HepG2 (cell line): ENCODE results near the gene AGBL3. TPM values are rescaled to one million over a fixed set of nuclear protein-coding genes. Genes with fewer than 3 reads are reported as not detected.
A peak's percentile ranks its signal among the peaks of the same experiment; 100 is the strongest.

Experiments
- ATAC-seq: fragments of 200-7000 bp; cut with Tn5 transposase; 3 replicates; pipeline ENCODE4 v1.9.1; 2020; ENCODE audit warnings: mild to moderate bottlenecking, moderate library complexity
- BruUV-seq: library from RNA; stranded (reverse); fragments of 400-500 nt; replicated peaks from 2 replicates; lab custom pipeline; 2021; lab: Mats Ljungman, UMichigan
- CTCF ChIA-PET: fragments of 300-600 bp; formaldehyde crosslinking; extraction: SDS; loops from one replicate; lab custom pipeline; 2021; ENCODE audit warnings: low total read pairs, inconsistent platforms, low intra/inter-chr PET ratio; lab: Yijun Ruan, JAX
- POLR2A ChIA-PET: fragments of 350-600 bp; sonication (Branson Sonifier 250); formaldehyde crosslinking; loops from one replicate; lab custom pipeline; 2020; ENCODE audit warnings: antibody characterized with exemption, inconsistent platforms; lab: Yijun Ruan, JAX
- DNase-seq: peaks from one replicate; pipeline ENCODE4 v3.0.0-alpha.2; 2015; ENCODE audit warnings: low spot score
- FAIRE-seq: peaks from 3 replicates; lab custom pipeline; 2011; peaks lifted over from hg19 to GRCh38; lab: Jason Lieb, UNC
- H2AFZ ChIP-seq: one replicate; pipeline ENCODE4 v1.6.1; 2011; ENCODE audit warnings: low read length, inconsistent platforms
- H3K27ac ChIP-seq: fragments of 300-600 bp; 3 replicates; pipeline ENCODE4 v1.8.0; 2011; ENCODE audit warnings: mixed run types, mild to moderate bottlenecking, mixed read lengths, low read length, inconsistent platforms; ENCODE audit not compliant: insufficient read depth; ENCODE audit errors: extremely low read length
- H3K27me3 ChIP-seq, 2 experiments: fragments of 200-600 bp in 1 of 2; 2 replicates in 1 of 2; 3 replicates in 1 of 2; pipeline versions ENCODE4 v1.6.0 to v1.8.0; 2011; ENCODE audit warnings: low read length in 2 of 2, mild to moderate bottlenecking in 2 of 2, moderate library complexity in 2 of 2, inconsistent platforms in 1 of 2; ENCODE audit not compliant: insufficient read depth in 2 of 2, control insufficient read depth in 1 of 2
- H3K36me3 ChIP-seq, 2 experiments: fragments of 200-600 bp in 1 of 2; replicated peaks in 1 of 2; 2 replicates in 1 of 2; 3 replicates in 1 of 2; pipeline versions ENCODE4 v1.5.1 to v1.8.0; 2011; ENCODE audit warnings: low read length in 2 of 2, inconsistent platforms in 1 of 2; ENCODE audit not compliant: insufficient read depth in 2 of 2, control insufficient read depth in 1 of 2
- H3K4me1 ChIP-seq: 2 replicates; pipeline ENCODE4 v1.5.1; 2012; ENCODE audit warnings: low read length, inconsistent platforms; ENCODE audit not compliant: insufficient read depth
- H3K4me2 ChIP-seq: 2 replicates; pipeline ENCODE4 v1.6.0; 2011; ENCODE audit warnings: low read depth, low read length, inconsistent platforms
- H3K4me3 ChIP-seq, 3 experiments: fragments of 200-600 bp in 1 of 3; sonication (generic), shearing (Covaris generic) in 1 of 3; replicated peaks in 1 of 3; 2 replicates each; pipeline ENCODE4 v1.5.1; 2011 to 2016; ENCODE audit warnings: low read length in 3 of 3, inconsistent platforms in 2 of 3, low read depth in 2 of 3, mild to moderate bottlenecking in 2 of 3, control low read depth in 1 of 3, mixed read lengths in 1 of 3; ENCODE audit not compliant: insufficient read depth in 1 of 3
- H3K79me2 ChIP-seq: one replicate; pipeline ENCODE4 v1.6.1; 2011; ENCODE audit warnings: low read length, inconsistent platforms; ENCODE audit not compliant: insufficient read depth
- H3K9ac ChIP-seq: 2 replicates; pipeline ENCODE4 v1.6.0; 2011; ENCODE audit warnings: mild to moderate bottlenecking, low read depth, low read length, inconsistent platforms; ENCODE audit not compliant: insufficient read depth
- H3K9me3 ChIP-seq: 2 replicates; pipeline ENCODE4 v1.5.1; 2012; ENCODE audit warnings: mild to moderate bottlenecking, low read length
- H4K20me1 ChIP-seq: 2 replicates; pipeline ENCODE4 v1.6.0; 2011; ENCODE audit warnings: inconsistent platforms, mild to moderate bottlenecking, low read length, moderate library complexity; ENCODE audit not compliant: insufficient read depth
- KLF11 ChIP-seq: IDR thresholded peaks from 2 replicates; pipeline ENCODE4 v1.6.1; 2016; ENCODE audit warnings: missing compliant biosample characterization
- PITX1 ChIP-seq: sonication (generic); formaldehyde crosslinking; IDR thresholded peaks from 2 replicates; pipeline ENCODE4 v1.5.1; 2020; ENCODE audit warnings: mild to moderate bottlenecking, missing genetic modification reagents
- RBAK ChIP-seq: sonication (generic); formaldehyde crosslinking; IDR thresholded peaks from 2 replicates; pipeline ENCODE4 v1.5.1; 2020; ENCODE audit warnings: mild to moderate bottlenecking, missing genetic modification reagents
- TEAD3 ChIP-seq: optimal IDR thresholded peaks from 2 replicates; pipeline ENCODE3; 2016; ENCODE audit warnings: borderline replicate concordance
- ZFP90 ChIP-seq: sonication (generic); formaldehyde crosslinking; IDR thresholded peaks from 2 replicates; pipeline ENCODE4 v1.8.0; 2022; ENCODE audit warnings: missing genetic modification reagents, mild to moderate bottlenecking, inconsistent platforms, borderline replicate concordance
- ZNF570 ChIP-seq: sonication (generic); formaldehyde crosslinking; IDR thresholded peaks from 2 replicates; pipeline ENCODE4 v1.4.0; 2020; ENCODE audit warnings: mild to moderate bottlenecking, missing genetic modification reagents, borderline replicate concordance
- WGBS: methylation state at CpG from one replicate; pipeline ENCODE4 v1.1.6; 2017; ENCODE audit warnings: low lambda C conversion rate; 5-methylcytosine and 5-hydroxymethylcytosine counted together
- in situ Hi-C: cut with HindIII; loops from 2 replicates; pipeline ENCODE4 v1.10.0; 2017; ENCODE audit warnings: low pct_unique_long_range_greater_than_20kb; ENCODE audit not compliant: extremely low pct_ligation_motif_present
- intact Hi-C: fragments of 100-400 bp; cut with micrococcal nuclease; formaldehyde crosslinking; loops from one replicate; pipeline ENCODE4 v1.10.0; 2022; ENCODE audit not compliant: unreplicated experiment
- polyA plus RNA-seq, 8 experiments: library from polyadenylated mRNA; depleted of rRNA in 3 of 8; stranded (reverse) in 7 of 8; unstranded in 1 of 8; fragments of >200 nt; fragmentation: Illumina TruSeq in 4 of 8; extraction: Trizol in 4 of 8; gene quantifications; 2 replicates each; pipeline versions ENCODE4 v1.2.1 to v1.2.3, GENCODE V29; 2011 to 2016; ENCODE audit warnings: low read depth in 4 of 8, missing spikeins in 1 of 8, mixed read lengths in 1 of 8; ENCODE audit not compliant: insufficient read depth in 1 of 8
- total RNA-seq, 5 experiments: library from RNA; depleted of rRNA; stranded (reverse); fragments of >200 nt; fragmentation: Illumina TruSeq; extraction: Trizol; gene quantifications; 2 replicates each; pipeline ENCODE4 v1.2.3, GENCODE V29; 2016; ENCODE audit warnings: low read depth in 1 of 5
- TF ChIP-seq, protein P1 (sequence below), 2 experiments: sonication (generic) in 1 of 2; formaldehyde crosslinking in 1 of 2; IDR thresholded peaks; 2 replicates each; pipeline versions ENCODE4 v1.5.1 to v1.6.1; 2011 to 2020; ENCODE audit warnings: borderline replicate concordance in 1 of 2, low read depth in 1 of 2, low read length in 1 of 2, mild to moderate bottlenecking in 1 of 2, missing genetic modification reagents in 1 of 2, moderate library complexity in 1 of 2

The AGBL3 gene
- total and polyA plus RNA-seq, 2 of the 13 experiments (the other 11 are each of a cell fraction or from before 2014, with no cell fraction given) = 2.2 to 7.2 TPM

DNA sequence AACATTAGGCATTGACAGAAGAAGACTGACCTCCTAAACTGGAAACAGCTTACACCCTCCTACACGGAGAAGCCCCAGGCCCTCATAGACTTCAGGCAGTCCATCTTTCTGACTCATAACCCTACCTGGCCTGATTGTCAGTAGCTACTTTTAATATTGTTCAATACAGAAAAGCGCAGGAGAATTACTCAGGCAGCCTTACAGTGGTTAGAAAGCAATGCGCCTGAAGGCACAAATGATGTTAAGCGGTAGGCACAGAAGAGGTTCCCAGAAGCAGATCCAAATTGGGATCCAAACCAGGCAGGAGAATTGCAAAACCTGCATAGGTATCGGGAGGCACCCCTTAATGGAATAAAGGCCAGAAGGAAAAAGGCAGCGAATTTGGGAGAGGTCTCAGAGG, 189.6 kb downstream of the AGBL3 start:
- no peak for TF ChIP-seq RBAK
- TF ChIP-seq PITX1 (CRISPR knock-in tag) = no peak
- peaks cover 22% of the 10 kb centered on the region for H3K9me3 ChIP-seq
- no peaks in the 10 kb centered on the region for H3K27me3 ChIP-seq
- H3K27ac ChIP-seq = no peak overlapping the region
- BruUV-seq = no TSS peak
- H3K36me3 ChIP-seq = peaks cover 13 to 57% of the 10 kb centered on the region in 2 experiments
- H3K4me1 ChIP-seq = peaks cover 43% of the 10 kb centered on the region
- H2AFZ ChIP-seq = no peak overlapping the region
- WGBS = 97% methylated on average over 6 of the region's 6 CpGs
- ChIA-PET POLR2A (no interaction called here), CTCF (no interaction called here)
- FAIRE-seq (no peak), DNase-seq (no peak), ATAC-seq (no peak)
- H3K4me2 ChIP-seq = peak overlapping the region; percentile 62
- H3K9ac ChIP-seq = peak overlapping the region; percentile 1; the same call in 1 of the 2 replicates
- in situ Hi-C loops (loop anchor here (5.0 kb wide), 1 partner anchor 36 kb away; the partner anchor contains the start of gene WDR91), intact Hi-C loops (no loop called here)
- H3K4me3 ChIP-seq = no peak overlapping the region; a peak in 1 of 6 replicates
- H3K79me2 ChIP-seq = peaks cover 52% of the 10 kb centered on the region
- peaks cover 5% of the 10 kb centered on the region; the same call in 1 of the 2 replicates for H4K20me1 ChIP-seq

DNA sequence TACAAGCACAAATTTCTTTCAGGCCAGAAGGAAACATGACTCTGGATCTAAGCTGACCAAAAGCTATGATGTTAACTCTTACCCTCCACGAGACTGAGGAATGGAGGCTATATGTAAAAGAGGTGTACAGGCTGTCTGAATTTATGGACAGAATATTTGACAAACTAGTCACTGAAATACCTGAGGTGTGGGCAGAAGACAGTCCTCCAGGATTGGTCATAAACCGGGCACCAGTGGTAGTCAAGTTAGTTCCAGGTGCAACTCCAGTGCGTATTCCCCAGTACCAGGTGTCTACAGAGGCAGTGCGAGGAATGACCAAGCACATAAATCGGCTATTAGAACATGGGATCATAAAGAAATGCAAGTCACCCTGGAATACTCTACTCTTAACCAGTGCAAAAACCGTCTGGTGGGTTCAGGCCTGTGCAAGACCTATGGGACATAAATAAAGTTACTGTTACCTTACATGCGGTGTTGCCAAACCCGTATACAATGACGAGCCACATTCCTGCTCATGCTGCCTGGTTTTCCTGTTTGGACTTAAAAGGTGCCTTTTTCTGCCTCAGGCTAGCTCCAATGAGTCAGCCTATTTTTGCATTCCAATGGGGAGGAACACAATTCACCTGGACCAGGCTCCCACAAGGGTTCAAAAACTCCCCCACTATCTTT, 190.9 kb downstream of the AGBL3 start:
- 0 out of 2 replicates have a peak, but pooled peaks have one; percentile 26 for TF ChIP-seq ZFP90 (CRISPR knock-in tag)
- TF ChIP-seq ZNF570 (CRISPR knock-in tag) = no peak
- TF ChIP-seq KLF11 (CRISPR knock-in tag) = no peak
- TF ChIP-seq TEAD3 (CRISPR knock-in tag) = peak; percentile 49
- TF ChIP-seq, protein P1, sequence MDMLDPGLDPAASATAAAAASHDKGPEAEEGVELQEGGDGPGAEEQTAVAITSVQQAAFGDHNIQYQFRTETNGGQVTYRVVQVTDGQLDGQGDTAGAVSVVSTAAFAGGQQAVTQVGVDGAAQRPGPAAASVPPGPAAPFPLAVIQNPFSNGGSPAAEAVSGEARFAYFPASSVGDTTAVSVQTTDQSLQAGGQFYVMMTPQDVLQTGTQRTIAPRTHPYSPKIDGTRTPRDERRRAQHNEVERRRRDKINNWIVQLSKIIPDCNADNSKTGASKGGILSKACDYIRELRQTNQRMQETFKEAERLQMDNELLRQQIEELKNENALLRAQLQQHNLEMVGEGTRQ (IDR thresholded peaks at IDR 0.05; ENCODE audit: low read depth, low read length) = no peak
- TF ChIP-seq, protein P1 (CRISPR knock-in tag; IDR thresholded peaks at IDR 0.05; ENCODE audit: borderline replicate concordance) = no peak
- peaks cover 21 to 69% of the 10 kb centered on the region in 2 experiments for H3K36me3 ChIP-seq
- no TSS peak for BruUV-seq
- H3K27ac ChIP-seq = no peak overlapping the region
- POLR2A ChIA-PET = interaction anchor here (1.3 kb wide), 1 partner anchor 34 kb away, joined by 4 read pairs; the partner anchor contains the start of gene WDR91
- in situ Hi-C loops = loop anchor here (5.0 kb wide), 1 partner anchor 35 kb away; the partner anchor contains the start of gene WDR91
- 0 out of 2 replicates have a peak overlapping the region, but pooled peaks have one; percentile 62 for H3K4me2 ChIP-seq
- H3K79me2 ChIP-seq = peaks cover 47% of the 10 kb centered on the region
- DNase-seq (peak; percentile 26), ATAC-seq (peak; percentile 29; the same call in 2 of the 3 replicates), FAIRE-seq (no peak)
- WGBS = 92% methylated on average over 9 of the region's 9 CpGs
- H3K27me3 ChIP-seq = no peaks in the 10 kb centered on the region
- H2AFZ ChIP-seq = no peak overlapping the region
- H3K4me1 ChIP-seq = peaks cover 43% of the 10 kb centered on the region
- H3K9me3 ChIP-seq = peaks cover 30% of the 10 kb centered on the region
- H3K9ac ChIP-seq = no peak overlapping the region
- intact Hi-C loops = no loop called here
- no peak overlapping the region for H3K4me3 ChIP-seq
- CTCF ChIA-PET = no interaction called here
- H4K20me1 ChIP-seq = peaks cover 5% of the 10 kb centered on the region; the same call in 1 of the 2 replicates
